ENCODE results near the gene CNGA3.

The CNGA3 gene

GRCh38 chr2:98387478-98387877, 41.2 kb downstream of the CNGA3 start:
- no peak overlapping the region for H3K9ac ChIP-seq (ENCODE audit: low read length)
- peaks cover 3% of the 10 kb centered on the region; the same call in 1 of the 2 replicates for H3K4me1 ChIP-seq (ENCODE audit: low read length)
- no peaks in the 10 kb centered on the region for H3K9me3 ChIP-seq (ENCODE audit: insufficient read depth, low read length)
- H3K27me3 ChIP-seq (ENCODE audit: low read depth, low read length) = no peaks in the 10 kb centered on the region
- H4K20me1 ChIP-seq (ENCODE audit: insufficient read depth, low read length) = no peaks in the 10 kb centered on the region
- H3K36me3 ChIP-seq (replicated peaks; ENCODE audit: low read depth, low read length) = no peaks in the 10 kb centered on the region
- H2AFZ ChIP-seq (ENCODE audit: low read depth, low read length) = no peak overlapping the region
- no peak overlapping the region for H3K4me3 ChIP-seq (ENCODE audit: low read length)
- H3K4me2 ChIP-seq (ENCODE audit: low read length) = no peak overlapping the region
- no peak overlapping the region for H3K27ac ChIP-seq (ENCODE audit: low read length)
- no peaks in the 10 kb centered on the region for H3K79me2 ChIP-seq (ENCODE audit: low read length)
- no peak for TF ChIP-seq EZH2phosphoT487 (IDR thresholded peaks at IDR 0.05; ENCODE audit: low read depth)

- no peak overlapping the region for H3K9ac ChIP-seq (ENCODE audit: low read length)
- H3K4me2 ChIP-seq (ENCODE audit: low read length) = no peak overlapping the region
- no peaks in the 10 kb centered on the region for H3K9me3 ChIP-seq (ENCODE audit: insufficient read depth, low read length)
- TF ChIP-seq EZH2phosphoT487 (IDR thresholded peaks at IDR 0.05; ENCODE audit: low read depth) = no peak
- TF ChIP-seq CTCF (IDR thresholded peaks at IDR 0.05; ENCODE audit: low read depth, low read length) = no peak
- H3K79me2 ChIP-seq (ENCODE audit: low read length) = no peaks in the 10 kb centered on the region
- no peak overlapping the region for H3K27ac ChIP-seq (ENCODE audit: low read length)
- H3K27me3 ChIP-seq (ENCODE audit: low read depth, low read length) = no peaks in the 10 kb centered on the region
- no peak overlapping the region for H2AFZ ChIP-seq (ENCODE audit: low read depth, low read length)
- H3K4me1 ChIP-seq (ENCODE audit: low read length) = peaks cover 3% of the 10 kb centered on the region; the same call in 1 of the 2 replicates
- H3K4me3 ChIP-seq (ENCODE audit: low read length) = no peak overlapping the region
- H3K36me3 ChIP-seq (replicated peaks; ENCODE audit: low read depth, low read length) = no peaks in the 10 kb centered on the region
- no peaks in the 10 kb centered on the region for H4K20me1 ChIP-seq (ENCODE audit: insufficient read depth, low read length)
Observed at GRCh38 chr2:98388081-98388480, 41.8 kb downstream of the CNGA3 start.

GRCh38 chr2:98388601-98389250, 42.5 kb downstream of the CNGA3 start:
- no peaks in the 10 kb centered on the region for H3K27me3 ChIP-seq (ENCODE audit: low read depth, low read length)
- H3K27ac ChIP-seq (ENCODE audit: low read length) = no peak overlapping the region
- H3K4me1 ChIP-seq (ENCODE audit: low read length) = peaks cover 3% of the 10 kb centered on the region; the same call in 1 of the 2 replicates
- no peak overlapping the region for H3K4me2 ChIP-seq (ENCODE audit: low read length)
- H3K9ac ChIP-seq (ENCODE audit: low read length) = no peak overlapping the region
- no peaks in the 10 kb centered on the region for H3K9me3 ChIP-seq (ENCODE audit: insufficient read depth, low read length)
- H3K36me3 ChIP-seq (replicated peaks; ENCODE audit: low read depth, low read length) = no peaks in the 10 kb centered on the region
- no peaks in the 10 kb centered on the region for H3K79me2 ChIP-seq (ENCODE audit: low read length)
- TF ChIP-seq CTCF (IDR thresholded peaks at IDR 0.05; ENCODE audit: low read depth, low read length) (no peak), EZH2phosphoT487 (IDR thresholded peaks at IDR 0.05; ENCODE audit: low read depth) (no peak)
- no peak overlapping the region for H2AFZ ChIP-seq (ENCODE audit: low read depth, low read length)
- H4K20me1 ChIP-seq (ENCODE audit: insufficient read depth, low read length) = no peaks in the 10 kb centered on the region
- no peak overlapping the region for H3K4me3 ChIP-seq (ENCODE audit: low read length)

GRCh38 chr2:98389251-98389605, 43.0 kb downstream of the CNGA3 start:
- Histone ChIP-seq H3K79me2 (ENCODE audit: low read length) (no peaks in the 10 kb centered on the region), H3K27ac (ENCODE audit: low read length) (no peak overlapping the region), H3K4me2 (ENCODE audit: low read length) (no peak overlapping the region), H2AFZ (ENCODE audit: low read depth, low read length) (no peak overlapping the region), H3K4me3 (ENCODE audit: low read length) (no peak overlapping the region), H4K20me1 (ENCODE audit: insufficient read depth, low read length) (no peaks in the 10 kb centered on the region), H3K27me3 (ENCODE audit: low read depth, low read length) (no peaks in the 10 kb centered on the region), H3K9me3 (ENCODE audit: insufficient read depth, low read length) (no peaks in the 10 kb centered on the region), H3K36me3 (replicated peaks; ENCODE audit: low read depth, low read length) (no peaks in the 10 kb centered on the region), H3K4me1 (ENCODE audit: low read length) (peaks cover 3% of the 10 kb centered on the region; the same call in 1 of the 2 replicates), H3K9ac (ENCODE audit: low read length) (no peak overlapping the region)
- no peak for TF ChIP-seq EZH2phosphoT487 (IDR thresholded peaks at IDR 0.05; ENCODE audit: low read depth)
- TF ChIP-seq CTCF (IDR thresholded peaks at IDR 0.05; ENCODE audit: low read depth, low read length) = no peak

All from OCI-LY3 (cell line).